ENCODE measurements around the gene REXO1.
"Not testable (repeated sequence)": the region's sequence is repeated elsewhere in the genome, so short reads cannot be mapped to it uniquely, and the experiment has no call there.

REXO1 gene

DNA sequence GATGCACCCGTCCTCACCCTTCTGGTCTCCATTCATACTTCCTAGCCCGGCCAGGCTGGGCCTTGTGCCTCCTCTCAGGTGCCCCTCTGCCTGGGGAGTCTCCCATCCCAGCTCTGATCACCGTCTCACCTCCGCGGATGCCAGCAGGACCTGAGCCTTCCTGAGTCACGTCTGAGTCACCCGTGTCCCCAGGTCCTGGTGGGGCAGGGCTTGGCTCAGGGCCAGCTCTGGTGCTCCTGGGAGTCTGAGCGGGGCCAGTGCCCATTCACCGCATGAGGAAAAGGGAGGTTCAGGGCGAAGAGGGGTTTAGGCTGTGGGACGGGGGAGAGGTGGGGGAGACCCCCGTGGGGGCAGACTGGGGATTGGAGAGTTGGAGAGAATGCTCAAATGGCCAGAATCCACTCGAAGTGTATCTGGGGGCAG, 36.8 kb downstream of the REXO1 start:
- DNase-seq = no peak

DNA sequence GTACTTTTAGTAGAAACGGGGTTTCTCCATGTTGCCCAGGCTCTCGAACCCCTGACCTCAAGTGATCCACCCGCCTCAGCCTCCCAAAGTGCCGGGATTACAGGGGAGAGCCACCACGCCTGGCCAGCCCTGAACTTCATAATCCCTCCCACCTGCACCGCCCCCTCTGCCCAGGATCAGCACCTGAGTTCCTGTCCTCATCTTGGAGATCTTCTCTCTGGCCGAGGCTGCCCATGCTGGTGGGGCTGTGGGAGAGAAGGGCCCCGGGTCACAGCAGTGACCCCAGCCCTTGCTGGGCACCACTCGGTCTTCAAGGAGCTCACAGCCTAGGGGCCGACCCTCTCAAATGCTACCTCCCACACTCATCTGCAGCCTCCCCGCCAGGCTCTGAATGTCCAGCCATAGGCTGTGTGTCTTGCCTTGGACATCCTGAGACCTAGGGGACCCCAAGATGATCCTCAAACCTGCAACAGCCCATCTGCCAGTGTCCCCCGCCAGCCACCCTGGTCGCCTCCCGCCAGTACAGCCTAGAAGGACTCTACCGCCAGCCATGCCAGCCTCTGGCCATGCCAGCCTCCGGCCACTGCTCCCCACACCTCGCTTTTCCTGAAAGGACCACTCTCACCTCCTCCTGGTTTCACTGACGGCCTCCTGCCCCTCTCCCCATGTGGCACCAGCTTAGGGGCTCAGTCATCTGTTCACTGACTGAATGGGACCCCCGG, 37.7 kb downstream of the REXO1 start:
- DNase-seq = no peak

DNA sequence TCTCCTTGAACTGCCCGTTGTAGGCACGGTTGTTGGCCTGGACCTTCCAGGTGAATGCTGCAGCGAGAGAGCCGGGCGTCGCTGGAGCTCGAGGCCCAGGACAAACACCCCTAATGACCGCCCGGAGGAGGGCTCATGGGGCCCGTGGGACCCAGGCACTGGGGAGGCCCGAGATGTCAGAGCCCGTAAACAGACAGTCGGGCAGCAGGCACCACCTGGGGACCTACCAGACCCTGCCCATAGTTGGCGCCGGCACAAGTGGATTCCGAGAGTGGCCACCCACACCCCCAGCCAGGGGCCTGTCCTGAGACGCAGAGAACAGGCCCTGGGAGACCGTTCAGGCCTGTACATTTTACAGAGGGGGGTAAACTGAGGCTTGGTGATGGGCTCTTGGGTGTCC, 38.6 kb downstream of the REXO1 start:
- DNase-seq = peak; percentile 39

DNA sequence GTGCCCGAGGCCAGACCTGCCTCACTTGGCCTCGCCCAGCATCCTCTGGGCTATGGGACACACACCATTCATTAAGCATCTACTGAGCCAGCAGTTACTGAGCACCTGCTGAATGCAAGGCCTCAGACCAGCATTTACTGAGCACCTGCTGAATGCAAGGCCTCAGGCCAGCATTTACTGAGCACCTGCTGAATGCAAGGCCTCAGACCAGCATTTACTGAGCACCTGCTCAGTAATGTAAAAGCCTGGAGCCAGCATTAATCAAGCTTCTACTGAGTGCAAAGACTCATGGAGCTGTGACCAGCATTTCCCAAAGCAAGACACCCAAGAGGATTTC, 39.9 kb downstream of the REXO1 start:
- no peak for DNase-seq

DNA sequence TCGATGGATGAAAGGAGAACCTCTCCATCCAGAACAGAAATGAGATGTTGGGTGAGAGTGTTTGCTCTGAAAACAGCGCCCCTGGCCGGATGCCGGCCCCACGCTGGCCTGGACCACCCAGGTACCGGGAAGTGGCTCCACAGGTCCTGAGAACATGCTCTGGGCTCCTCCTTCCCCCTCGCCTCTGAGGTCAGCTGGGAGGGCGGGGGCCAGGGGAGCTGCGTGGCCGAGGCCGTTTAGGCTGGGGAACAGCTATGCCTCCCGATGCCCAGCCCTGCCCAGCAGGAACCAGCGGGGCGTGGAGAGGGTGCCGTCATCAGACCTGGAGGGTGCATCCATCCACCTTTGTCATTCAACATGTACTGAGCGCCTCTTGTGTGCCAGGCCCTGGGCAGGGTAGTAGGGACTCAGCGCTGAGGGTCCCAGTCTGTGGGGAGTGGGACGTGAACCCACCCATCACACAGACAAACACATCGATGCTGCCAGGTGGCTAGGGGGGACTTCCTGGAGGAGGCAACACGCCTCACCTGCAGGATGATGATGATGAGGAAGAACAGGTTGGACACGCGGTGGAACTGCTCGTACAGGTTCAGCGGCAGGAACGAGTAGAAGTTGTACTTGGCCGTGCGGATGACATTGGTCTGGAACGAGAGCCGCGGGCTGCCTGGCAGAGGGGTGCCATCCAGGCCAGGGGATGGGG, 40.4 kb downstream of the REXO1 start:
- no peak for DNase-seq

DNA sequence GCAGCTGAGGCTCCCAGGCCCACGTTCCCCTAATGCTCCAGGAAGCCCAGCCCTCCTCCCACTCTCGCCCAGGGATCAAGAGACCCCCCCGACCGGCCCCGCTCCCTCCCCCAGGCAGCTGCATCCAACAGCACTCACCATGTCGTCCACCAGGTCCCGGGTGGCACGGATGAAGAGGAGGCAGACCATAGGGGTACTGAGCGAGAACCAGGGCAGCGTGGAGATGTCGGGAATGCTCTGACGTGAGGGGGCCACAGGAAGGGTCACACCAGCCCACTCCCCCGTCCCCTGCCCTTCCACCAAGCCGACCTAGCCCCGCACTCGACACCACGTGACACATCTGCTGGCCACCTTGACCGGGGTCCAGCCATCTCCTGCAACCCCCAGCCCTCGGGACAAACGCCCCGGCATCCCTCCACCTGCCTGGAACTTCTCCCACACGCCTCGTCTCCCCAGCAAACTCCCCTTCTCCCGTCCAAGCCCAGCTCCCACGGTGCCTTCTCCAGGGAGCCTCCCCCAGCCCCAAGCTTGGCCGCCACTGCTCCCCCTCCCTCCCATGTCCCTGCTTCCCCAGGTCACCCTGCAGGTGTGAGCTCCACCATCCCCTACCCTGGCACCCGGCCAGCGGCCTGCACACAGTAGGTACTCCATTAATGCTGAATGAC, 41.1 kb downstream of the REXO1 start:
- DNase-seq = no peak

DNA sequence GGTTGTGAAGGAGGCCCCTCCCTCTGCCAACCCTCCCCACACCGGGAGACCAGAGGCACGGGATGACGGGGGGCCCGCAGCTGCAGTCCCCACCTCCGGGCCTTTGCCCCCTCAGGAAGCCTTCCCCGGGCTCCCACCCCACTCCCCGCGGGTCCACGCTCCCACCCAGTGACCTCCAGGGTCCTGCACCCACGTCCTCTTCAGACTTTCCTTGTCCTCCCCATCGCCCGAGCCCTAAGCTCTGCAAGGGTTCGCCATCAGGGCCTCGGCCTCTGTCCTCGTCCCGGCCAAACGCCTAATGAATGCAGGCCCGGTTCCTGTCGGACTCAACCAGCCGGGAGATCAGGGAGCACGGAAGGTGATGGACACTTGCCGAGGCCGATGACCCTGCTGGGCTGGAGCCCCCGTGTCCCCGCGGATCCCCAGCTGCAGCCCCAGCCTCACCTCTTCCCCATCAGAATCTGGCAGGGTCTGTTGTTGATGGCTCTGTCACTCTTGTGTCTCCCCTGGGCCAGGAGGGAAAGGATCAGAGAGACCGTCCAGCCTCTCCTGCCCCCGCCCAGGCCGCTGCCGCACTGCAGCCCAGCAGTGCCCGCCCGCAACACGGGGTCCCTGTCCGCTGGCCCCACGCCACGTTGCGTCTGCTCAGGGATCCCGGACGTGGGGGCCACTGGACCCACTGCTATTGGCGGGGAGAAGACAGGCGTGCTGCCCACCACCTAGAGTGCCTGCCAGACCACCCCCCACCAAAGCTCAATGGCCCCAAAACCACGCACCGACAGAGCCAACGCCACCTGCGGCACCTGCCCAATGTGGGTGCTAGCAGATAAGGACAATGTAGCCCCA, 41.9 kb downstream of the REXO1 start:
- DNase-seq = no peak

DNA sequence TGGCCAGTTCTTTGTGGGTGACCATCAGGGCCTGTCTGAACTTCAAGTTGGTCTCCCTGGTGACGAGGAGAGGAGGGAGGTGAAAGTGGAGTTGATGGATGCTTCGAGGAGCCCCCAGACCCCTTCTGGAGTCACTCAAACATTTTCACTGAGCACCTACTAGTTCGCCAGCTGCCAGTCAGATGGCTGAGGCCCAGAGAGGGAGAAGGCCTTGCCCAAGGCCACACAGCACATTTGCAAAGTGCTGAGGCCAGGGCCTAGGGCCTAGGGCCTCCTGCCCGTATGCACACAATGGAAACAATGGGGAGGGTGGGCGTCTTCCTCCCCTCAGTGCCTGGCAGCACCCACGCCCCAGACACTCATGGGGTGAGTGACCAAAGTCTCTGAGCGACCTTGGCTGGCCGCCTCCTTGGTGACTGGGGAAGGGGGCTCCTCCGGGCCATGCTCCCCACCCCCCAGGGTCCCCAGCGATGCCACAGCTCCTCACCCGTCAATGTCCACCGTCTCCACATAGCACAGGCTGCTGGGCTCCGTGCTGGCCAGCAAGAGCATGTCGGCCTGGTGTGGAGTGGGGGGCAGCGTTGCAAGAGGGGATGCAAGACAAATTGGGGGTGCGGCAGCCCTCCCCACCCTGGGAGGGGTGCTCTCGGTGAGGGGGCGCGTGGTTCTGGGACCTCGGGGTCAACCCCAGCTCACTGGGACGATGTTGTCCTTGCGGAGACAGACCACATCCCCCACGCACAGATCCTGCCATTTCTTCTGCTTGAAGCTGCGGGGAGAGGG, 42.7 kb downstream of the REXO1 start:
- DNase-seq = no peak

DNA sequence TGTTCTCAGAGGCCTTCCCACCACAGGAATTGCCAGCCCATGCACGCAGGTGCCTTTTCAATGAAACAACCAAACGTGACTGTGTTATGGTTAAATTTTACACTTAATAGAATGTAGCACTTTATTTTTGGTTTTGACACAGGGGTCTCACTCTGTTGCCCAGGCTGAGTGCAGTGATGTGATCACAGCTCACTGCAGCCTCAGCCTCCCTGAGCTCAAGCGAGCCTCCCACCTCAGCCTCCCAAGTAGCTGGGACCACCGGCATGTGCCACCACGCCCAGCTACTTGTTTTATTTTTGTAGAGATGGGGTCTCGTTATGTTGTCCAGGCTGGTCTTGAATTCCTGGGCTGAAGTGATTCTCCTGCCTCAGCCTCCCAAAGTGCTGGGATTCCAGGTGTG, 43.4 kb downstream of the REXO1 start:
- no peak for DNase-seq

DNA sequence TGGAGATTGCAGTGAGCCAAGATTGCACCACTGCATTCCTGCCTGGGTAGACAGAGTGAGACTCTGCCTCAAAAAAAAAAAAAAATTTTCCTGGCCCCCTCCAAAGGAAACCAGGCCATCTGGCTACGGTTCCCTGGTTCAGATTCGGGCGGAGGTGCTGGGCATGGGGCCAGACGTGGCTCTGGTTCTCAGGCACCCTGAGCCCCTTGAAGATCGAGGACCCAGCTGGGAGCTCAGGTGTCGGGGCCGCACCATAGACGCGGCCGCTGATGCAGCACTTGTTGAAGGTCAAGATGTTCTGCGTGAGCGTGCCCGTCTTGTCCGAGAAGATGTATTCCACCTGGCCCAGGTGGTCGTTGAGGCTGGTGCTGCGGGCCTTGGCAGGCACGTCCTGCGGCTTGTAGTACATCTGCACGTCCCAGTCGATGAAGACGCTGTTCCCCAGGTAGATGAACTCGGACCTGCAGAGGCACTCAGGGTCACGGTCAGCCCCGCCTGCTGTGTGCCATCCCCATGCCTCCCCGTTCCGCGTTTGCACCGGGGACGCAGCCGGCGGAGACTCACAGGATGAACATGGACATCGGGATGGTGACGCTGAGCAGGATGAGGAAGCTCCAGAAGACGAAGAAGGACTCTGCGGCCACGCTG, 48.5 kb downstream of the REXO1 start:
- DNase-seq = no peak

DNA sequence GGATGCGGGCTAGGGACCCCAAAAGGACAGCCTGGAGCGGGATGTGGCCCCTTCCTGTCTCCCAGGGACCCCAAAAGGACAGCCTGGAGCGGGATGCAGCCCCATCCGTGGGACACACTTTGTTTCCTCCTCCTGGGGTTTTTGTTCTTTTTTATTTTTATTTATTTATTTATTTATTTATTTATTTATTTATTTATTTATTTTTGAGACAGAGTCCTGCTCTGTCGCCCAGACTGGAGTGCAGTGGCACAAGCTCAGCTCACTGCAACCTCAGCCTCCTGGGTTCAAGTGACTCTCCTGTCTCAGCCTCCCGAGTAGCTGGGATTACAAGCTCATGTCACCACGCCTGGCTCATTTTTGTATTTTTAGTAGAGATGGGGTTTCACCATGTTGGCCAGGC, 51.0 kb downstream of the REXO1 start:
- not testable (repeated sequence) for DNase-seq

DNA sequence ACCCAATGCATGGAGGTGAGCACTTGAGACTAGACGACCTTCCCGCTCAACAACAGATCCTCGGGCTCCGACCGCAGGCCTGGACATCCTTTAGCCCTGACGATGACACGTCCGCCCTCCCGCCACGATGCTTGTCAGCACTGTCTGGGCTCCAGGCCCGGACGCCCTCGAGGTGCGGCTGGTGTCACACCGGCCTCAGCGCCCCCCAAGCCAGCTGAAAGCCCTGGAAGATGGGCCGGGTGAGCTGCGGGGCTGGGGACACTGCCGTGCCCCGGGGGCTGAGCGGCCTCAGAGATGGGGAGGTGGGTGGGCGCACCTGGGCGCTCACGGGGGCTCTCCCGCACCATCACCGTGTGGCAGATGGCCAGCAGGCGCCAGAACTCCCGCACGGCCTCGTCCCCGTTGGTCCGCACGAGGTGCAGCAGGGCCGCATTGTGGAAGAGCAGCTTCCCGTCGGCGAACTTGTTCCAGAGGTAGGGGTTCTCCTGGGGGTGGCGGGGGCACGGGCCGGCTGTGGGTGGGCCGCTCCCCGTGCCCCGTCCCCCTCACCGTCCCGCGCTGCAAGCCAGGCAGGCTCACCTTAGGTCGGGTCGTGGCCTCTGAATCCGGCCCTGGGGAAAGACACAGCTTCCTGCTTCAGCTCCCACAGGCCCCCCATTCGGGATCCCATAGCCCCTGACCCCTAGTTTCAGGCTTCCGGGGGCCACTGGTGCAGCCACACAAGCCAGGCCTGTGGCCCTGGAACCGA, 51.7 kb downstream of the REXO1 start:
- DNase-seq = no peak

DNA sequence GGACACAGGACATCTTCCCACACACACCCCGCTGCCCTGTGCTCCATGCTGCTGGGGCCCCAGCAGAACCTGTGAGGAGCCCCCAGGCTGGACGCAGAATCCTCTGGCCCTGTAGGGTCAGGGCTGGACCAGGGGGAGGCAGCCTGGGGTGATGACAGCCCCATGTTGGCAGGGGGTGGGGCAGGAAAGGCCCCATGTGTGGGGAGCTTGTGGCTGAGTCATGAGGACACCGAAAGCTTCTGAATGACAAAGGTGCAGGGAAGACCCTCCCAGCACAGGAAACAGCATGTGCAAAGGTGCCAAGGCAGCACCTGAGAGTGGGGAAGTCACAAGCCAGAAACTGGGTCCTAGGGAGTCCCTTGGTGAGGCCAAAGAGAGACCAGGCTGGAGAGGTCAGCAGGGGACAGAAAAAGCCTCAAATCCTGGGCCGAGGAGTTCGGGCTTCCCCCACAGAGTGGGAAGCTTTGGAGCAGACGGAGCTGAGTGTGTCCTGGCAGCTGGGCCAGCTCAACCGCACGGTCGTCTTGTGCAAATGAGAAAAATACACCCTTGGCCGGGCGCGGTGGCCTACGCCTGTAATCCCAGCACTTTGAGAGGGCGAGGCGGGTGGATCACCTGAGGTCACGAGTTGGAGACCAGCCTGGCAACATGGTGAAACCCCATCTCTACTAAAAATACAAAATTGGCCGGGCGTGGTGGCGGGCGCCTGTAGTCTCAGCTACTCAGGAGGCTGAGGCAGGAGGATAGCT, 53.7 kb downstream of the REXO1 start:
- no peak for DNase-seq

DNA sequence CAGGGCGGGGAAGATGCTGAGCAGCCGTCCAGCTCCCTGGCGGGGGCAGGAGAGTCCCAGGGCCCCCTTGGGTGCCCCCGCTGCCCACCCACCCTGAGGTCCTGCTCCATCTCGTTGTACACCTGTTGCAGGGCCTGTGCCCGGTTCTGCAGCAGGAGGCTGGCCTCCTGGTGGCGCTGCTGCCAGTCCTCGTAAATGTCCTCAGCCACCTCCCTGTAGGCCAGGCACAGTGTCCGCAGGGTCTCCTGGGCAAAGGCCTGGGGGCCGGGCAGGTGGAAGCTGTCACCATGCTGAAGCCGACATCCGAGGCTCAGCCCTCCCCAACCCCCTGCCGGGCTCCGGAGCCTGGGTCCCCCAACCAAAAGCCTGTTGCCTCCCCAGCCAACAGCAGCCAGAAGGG, 56.4 kb downstream of the REXO1 start:
- DNase-seq = no peak

DNA sequence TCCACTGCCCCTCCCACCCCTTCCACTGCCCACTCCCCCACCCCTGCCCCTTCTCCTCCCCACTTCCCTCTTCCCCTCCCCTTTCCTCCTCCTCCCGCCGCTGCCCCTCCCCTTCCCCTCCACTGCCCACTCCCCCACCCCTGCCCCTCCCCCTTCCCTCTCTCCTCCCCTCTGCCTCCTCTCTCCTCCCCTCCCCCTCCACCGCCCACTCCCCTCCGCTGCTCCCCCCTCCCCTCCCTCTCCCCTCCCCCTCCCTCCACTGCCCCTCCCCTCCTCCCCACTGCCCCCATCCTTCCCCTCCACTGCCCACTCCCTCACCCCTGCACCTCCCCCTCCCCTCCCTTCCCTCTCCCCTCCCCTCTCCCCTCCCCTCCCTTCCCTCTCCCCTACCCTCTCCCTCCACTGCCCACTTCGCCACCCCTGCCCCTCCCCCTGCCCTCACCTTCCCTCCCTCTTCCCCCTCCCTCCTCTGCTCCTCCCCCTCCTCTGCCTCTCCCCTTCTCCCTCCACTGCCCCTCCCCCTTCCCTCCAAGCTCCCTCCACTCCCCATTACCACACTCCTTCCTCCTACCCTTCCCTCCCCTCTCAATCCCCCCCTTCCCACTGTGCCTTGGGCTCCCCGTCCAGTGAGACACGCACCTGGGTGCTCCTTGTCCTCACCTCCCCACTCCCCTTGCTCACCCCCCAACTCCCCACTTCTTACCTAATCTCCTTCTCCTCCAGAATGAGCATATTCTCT, 58.1 kb downstream of the REXO1 start:
- DNase-seq = no peak

DNA sequence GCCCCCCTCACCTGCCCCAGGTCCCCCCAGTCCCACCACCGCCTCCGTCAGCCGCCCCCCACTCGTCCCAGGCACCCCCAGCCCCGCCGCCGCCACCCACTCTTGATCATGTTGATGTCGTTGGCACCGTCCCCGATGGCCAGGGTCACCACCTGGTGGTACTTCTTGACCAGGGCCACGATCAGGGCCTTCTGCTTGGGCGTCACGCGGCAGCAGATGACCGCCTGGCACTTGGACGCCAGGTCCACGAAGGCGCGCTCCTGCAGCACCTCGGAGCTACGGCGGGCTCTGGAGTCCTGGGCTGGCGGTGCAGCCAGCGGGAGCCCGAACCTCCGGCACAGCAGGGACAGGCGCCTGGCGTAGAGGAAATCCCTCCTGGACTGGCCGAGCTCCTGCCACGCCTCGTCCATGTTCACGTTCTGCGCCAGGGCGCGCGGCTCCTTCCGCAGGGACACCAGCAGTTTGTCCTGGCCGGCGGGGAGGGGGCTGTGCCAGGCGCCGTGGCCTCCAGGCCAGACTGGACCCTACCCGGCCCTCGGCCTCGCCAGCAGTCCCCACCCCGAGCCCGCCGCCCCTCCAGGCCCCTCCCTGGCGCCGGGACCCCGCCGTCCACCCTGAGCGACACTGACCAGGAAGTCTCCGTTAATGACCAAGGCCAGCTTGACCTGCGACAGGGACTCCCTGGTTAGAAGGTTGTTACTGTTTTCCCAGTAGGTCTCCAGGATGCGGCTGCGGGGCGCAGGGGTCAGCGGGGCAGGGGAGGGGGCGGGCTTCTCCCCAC, 58.8 kb downstream of the REXO1 start:
- no peak for DNase-seq

DNA sequence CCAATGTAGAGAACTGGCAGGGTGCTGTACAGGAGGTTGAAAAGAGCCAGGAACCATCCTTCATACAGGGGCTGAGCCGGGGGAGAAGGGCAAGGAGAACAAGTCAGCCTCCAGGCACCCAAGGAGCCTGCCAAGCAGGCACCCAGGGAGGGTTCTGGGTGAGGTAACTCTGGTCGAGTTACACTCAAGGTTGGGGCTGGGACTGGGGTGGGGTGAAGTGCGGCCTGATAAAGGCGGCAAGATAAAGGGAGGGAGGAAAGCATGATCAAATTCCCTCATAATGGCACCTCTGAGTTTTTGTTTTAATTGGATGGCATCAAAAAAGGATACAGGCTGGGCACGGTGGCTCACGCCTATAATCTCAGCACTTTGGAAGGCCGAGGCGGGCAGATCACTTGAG, 61.2 kb downstream of the REXO1 start:
- no peak for DNase-seq

DNA sequence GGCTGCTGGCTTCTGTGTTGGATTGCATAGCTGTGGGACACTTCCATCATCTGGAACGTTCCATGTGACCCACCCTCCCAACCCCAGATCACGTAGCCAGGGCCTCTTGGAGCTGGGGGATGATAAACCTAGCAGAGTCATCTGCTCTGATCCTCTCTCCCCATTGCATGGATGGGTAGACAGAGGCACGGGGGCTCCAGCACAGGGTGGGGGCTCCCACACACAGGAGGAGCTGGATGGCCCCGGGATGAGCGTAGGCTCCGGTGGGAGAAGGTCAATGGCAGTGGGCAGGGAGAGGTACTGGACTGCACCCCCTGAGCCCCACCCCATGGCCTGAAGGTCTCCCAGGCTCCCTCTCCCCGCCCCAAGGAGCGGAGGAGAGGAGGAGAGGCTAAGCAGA, 61.6 kb downstream of the REXO1 start:
- DNase-seq = no peak

DNA sequence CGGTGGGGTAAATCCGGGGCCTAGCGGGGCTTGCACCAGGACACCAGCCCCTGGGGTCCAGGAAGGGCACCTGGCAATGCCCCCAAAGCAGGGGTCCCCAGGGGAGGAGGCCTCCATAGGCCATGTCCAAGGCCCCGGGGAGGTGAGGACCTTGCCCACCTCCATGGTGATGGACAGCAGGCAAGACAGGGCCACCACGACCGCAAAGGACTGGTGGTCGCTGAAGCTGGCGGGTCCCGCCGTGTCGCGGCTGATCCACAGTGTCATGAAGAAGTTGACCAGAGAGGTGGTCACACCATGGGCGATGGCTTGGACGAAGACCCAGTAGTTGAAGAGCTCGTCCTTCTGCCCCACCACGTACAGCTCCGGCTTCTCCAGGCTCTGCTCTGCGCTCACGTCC, 63.0 kb downstream of the REXO1 start:
- DNase-seq = no peak
